Esophagus muscularis mucosa (tissue), 4 donors: Measurements from ENCODE around the gene DOCK3.

Experiments used
- CTCF ChIP-seq, 3 experiments: fragments of 200-600 bp in 2 of 3; fragments of 450-650 bp in 1 of 3; sonication (generic) in 2 of 3; IDR thresholded peaks; one replicate each; pipeline ENCODE4 v1.5.1; 2017 to 2019; ENCODE audit warnings: antibody characterized with exemption in 3 of 3, mild to moderate bottlenecking in 2 of 3, moderate library complexity in 1 of 3
- EP300 ChIP-seq: sonication (generic); formaldehyde crosslinking; IDR thresholded peaks from one replicate; pipeline ENCODE4 v1.6.1; 2017; ENCODE audit warnings: antibody characterized with exemption
- POLR2A ChIP-seq: fragments of 450-650 bp; IDR thresholded peaks from one replicate; pipeline ENCODE4 v1.6.1; 2017; ENCODE audit warnings: antibody characterized with exemption, moderate library complexity, mild to moderate bottlenecking, low read depth
- POLR2AphosphoS5 ChIP-seq, 2 donors: sonication (generic); formaldehyde crosslinking; IDR thresholded peaks; one replicate each; pipeline ENCODE4 v1.6.1; 2017; ENCODE audit warnings: antibody characterized with exemption in 2 of 2

GRCh38 chr3:51396401-51396800, 721.7 kb downstream of the DOCK3 start:
- TF ChIP-seq CTCF (IDR thresholded peaks at IDR 0.05) (no peak), POLR2A (no peak), POLR2AphosphoS5 (IDR thresholded peaks at IDR 0.05) (no peak), EP300 (no peak)
